Gastrocnemius medialis (tissue), 4 donors: Measurements from ENCODE around the gene SLC26A8. TPM values are rescaled to one million over a fixed set of nuclear protein-coding genes. Genes with fewer than 3 reads are reported as not detected.

Experiments used
- ATAC-seq, 2 donors: fragments of 150-250 bp; one replicate each; pipeline ENCODE4 v1.9.1; 2016
- DNase-seq, 2 donors: peaks; one replicate each; pipeline ENCODE4 v3.0.0-alpha.2; 2019
- H3K27ac ChIP-seq, 4 donors: fragments of 200-600 bp; sonication (generic); 1 replicate in 1 of 4; 2 replicates in 3 of 4; pipeline ENCODE4 v1.5.1; 2016 to 2018; ENCODE audit warnings: mild to moderate bottlenecking in 2 of 4, moderate library complexity in 1 of 4
- H3K27me3 ChIP-seq, 3 donors: fragments of 200-600 bp; sonication (generic) in 2 of 3; 1 replicate in 1 of 3; 2 replicates in 2 of 3; pipeline versions ENCODE4 v1.5.1 to v1.6.0; 2016 to 2019; ENCODE audit warnings: mild to moderate bottlenecking in 1 of 3, moderate library complexity in 1 of 3
- H3K36me3 ChIP-seq, 2 donors: fragments of 200-600 bp; sonication (generic) in 1 of 2; one replicate each; pipeline ENCODE4 v1.5.1; 2017 to 2018
- H3K4me1 ChIP-seq, 2 donors: fragments of 200-600 bp; sonication (generic) in 1 of 2; one replicate each; pipeline ENCODE4 v1.5.1; 2016 to 2017; ENCODE audit warnings: mild to moderate bottlenecking in 2 of 2
- H3K4me3 ChIP-seq, 4 donors: fragments of 200-600 bp; sonication (generic) in 3 of 4; 1 replicate in 1 of 4; 2 replicates in 3 of 4; pipeline ENCODE4 v1.5.1; 2016 to 2019; ENCODE audit warnings: mild to moderate bottlenecking in 2 of 4
- H3K9me3 ChIP-seq, 3 donors: fragments of 200-600 bp; sonication (generic) in 2 of 3; 1 replicate in 1 of 3; 2 replicates in 2 of 3; pipeline ENCODE4 v1.5.1; 2016 to 2019
- CTCF ChIP-seq, 5 experiments: fragments of 450-650 bp in 3 of 5; fragments of 200-600 bp in 2 of 5; sonication (generic) in 2 of 5; IDR thresholded peaks in 4 of 5; conservative IDR thresholded peaks in 1 of 5; 1 replicate in 4 of 5; 2 replicates in 1 of 5; pipeline ENCODE4 v1.5.1; 2016 to 2019; ENCODE audit warnings: antibody characterized with exemption in 5 of 5, mild to moderate bottlenecking in 3 of 5, moderate library complexity in 3 of 5
- POLR2A ChIP-seq, 2 donors: fragments of 450-650 bp; IDR thresholded peaks; one replicate each; pipeline ENCODE4 v1.6.1; 2017; ENCODE audit warnings: antibody characterized with exemption in 2 of 2, mild to moderate bottlenecking in 2 of 2, moderate library complexity in 2 of 2
- in situ Hi-C, 4 donors: fragments of 200-750 bp; cut with MboI; loops; one replicate each; pipeline versions ENCODE4 v1.15.0 to v1.8.0; 2017; ENCODE audit warnings: low sequenced_read_pairs in 4 of 4
- intact Hi-C: fragments of 100-400 bp; cut with DNase I; formaldehyde crosslinking; loops from one replicate; pipeline ENCODE4 v1.15.1; 2023; ENCODE audit warnings: low total_unique reads
- total RNA-seq, 4 donors: library from RNA; depleted of rRNA; stranded (reverse); fragments of >200 nt; gene quantifications; one replicate each; pipeline versions ENCODE4 v1.1.0 to v1.2.3, GENCODE V29; 2016

Gene SLC26A8
- total RNA-seq, 4 donors from 2014 or later: 0.11 TPM; not detected in 3

- Histone ChIP-seq H3K27me3 (no peaks in the 10 kb centered on the region), H3K4me1 (peaks cover 59 to 60% of the 10 kb centered on the region in 2 donors), H3K27ac (peak overlapping the region; percentile 42 to 57 (median 54)), H3K36me3 (no peaks in the 10 kb centered on the region), H3K9me3 (no peaks in the 10 kb centered on the region), H3K4me3 (no peak overlapping the region)
- in situ Hi-C loops (no loop called here), intact Hi-C loops (no loop called here)
- DNase-seq: no peak
- ATAC-seq: peak in 1 of 2 donors; percentile 47
- TF ChIP-seq CTCF (IDR thresholded peaks at IDR 0.05 in 4 of 5, conservative IDR thresholded peaks at IDR 0.05 in 1 of 5) (no peak), POLR2A (IDR thresholded peaks at IDR 0.05) (no peak)
Measured at GRCh38 chr6:36067374-36068011, 43.1 kb upstream of the SLC26A8 start.

GRCh38 chr6:36066817-36067216 lies 42.4 kb upstream of the SLC26A8 start:
- intact Hi-C loops (no loop called here), in situ Hi-C loops (no loop called here)
- H3K4me1 ChIP-seq: peaks cover 59 to 60% of the 10 kb centered on the region in 2 donors
- no peaks in the 10 kb centered on the region for H3K27me3 ChIP-seq
- DNase-seq (no peak), ATAC-seq (no peak)
- H3K36me3 ChIP-seq: no peaks in the 10 kb centered on the region
- H3K27ac ChIP-seq: peak overlapping the region in 3 of 4 donors; percentile 42 to 54 (median 53)
- no peak overlapping the region for H3K4me3 ChIP-seq
- H3K9me3 ChIP-seq: no peaks in the 10 kb centered on the region
- no peak for TF ChIP-seq POLR2A (IDR thresholded peaks at IDR 0.05)
- no peak for TF ChIP-seq CTCF (IDR thresholded peaks at IDR 0.05 in 4 of 5, conservative IDR thresholded peaks at IDR 0.05 in 1 of 5)

GRCh38 chr6:36065916-36066315 lies 41.5 kb upstream of the SLC26A8 start:
- no peak overlapping the region for H3K27ac ChIP-seq
- no peak for ATAC-seq
- no peak for DNase-seq
- intact Hi-C loops: no loop called here
- H3K4me3 ChIP-seq: no peak overlapping the region
- TF ChIP-seq POLR2A (IDR thresholded peaks at IDR 0.05) (no peak), CTCF (IDR thresholded peaks at IDR 0.05 in 4 of 5, conservative IDR thresholded peaks at IDR 0.05 in 1 of 5) (no peak)
- in situ Hi-C loops: no loop called here
- no peaks in the 10 kb centered on the region for H3K27me3 ChIP-seq
- no peaks in the 10 kb centered on the region for H3K36me3 ChIP-seq
- peaks cover 59 to 60% of the 10 kb centered on the region in 2 donors for H3K4me1 ChIP-seq
- H3K9me3 ChIP-seq: no peaks in the 10 kb centered on the region

- intact Hi-C loops (loop anchor here (5.0 kb wide), 1 partner anchor 38 kb away; the partner anchor contains the start of gene MAPK14), in situ Hi-C loops (no loop called here)
- Histone ChIP-seq H3K9me3 (no peaks in the 10 kb centered on the region), H3K27ac (no peak overlapping the region), H3K4me1 (peaks cover 54 to 58% of the 10 kb centered on the region in 2 donors), H3K27me3 (no peaks in the 10 kb centered on the region), H3K4me3 (no peak overlapping the region), H3K36me3 (peaks cover 0 to 10% of the 10 kb centered on the region in 2 donors)
- DNase-seq: no peak
- TF ChIP-seq CTCF (IDR thresholded peaks at IDR 0.05 in 4 of 5, conservative IDR thresholded peaks at IDR 0.05 in 1 of 5): no peak
- no peak for TF ChIP-seq POLR2A (IDR thresholded peaks at IDR 0.05)
- ATAC-seq: no peak
Measured at GRCh38 chr6:36064770-36065396, 40.4 kb upstream of the SLC26A8 start.
